ENCODE data around the gene B3GAT3.

DNA sequence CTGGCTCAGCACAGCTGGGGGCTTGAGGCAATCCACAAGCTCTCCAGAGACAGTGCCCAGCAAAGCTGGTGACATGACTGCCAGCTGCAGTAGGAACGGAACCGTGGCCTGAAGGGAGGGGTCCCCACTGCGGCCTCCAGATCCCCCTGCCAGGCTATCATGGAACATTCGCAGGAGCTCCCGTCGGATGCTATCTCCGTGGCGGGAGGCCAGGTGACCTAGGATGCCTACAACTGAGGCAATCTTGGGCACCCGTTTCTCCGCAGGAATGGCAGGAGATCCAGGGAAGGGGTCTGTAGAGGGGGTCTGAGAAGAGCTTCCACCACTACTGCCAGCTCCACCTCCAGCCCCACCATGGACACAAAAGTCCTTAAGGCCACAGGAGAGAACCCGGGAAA lies 27.2 kb upstream of the B3GAT3 start:
- TF ChIP-seq TAF1 (IDR thresholded peaks at IDR 0.05; ENCODE audit: low read depth, low read length) (no peak), SPI1 (IDR thresholded peaks at IDR 0.05; ENCODE audit: low read depth, low read length) (no peak), POLR2A (IDR thresholded peaks at IDR 0.05; ENCODE audit: low read depth, low read length) (no peak)

Data from GM12891 (cell line).